Measurements from ENCODE around the gene RIMBP2.

DNA sequence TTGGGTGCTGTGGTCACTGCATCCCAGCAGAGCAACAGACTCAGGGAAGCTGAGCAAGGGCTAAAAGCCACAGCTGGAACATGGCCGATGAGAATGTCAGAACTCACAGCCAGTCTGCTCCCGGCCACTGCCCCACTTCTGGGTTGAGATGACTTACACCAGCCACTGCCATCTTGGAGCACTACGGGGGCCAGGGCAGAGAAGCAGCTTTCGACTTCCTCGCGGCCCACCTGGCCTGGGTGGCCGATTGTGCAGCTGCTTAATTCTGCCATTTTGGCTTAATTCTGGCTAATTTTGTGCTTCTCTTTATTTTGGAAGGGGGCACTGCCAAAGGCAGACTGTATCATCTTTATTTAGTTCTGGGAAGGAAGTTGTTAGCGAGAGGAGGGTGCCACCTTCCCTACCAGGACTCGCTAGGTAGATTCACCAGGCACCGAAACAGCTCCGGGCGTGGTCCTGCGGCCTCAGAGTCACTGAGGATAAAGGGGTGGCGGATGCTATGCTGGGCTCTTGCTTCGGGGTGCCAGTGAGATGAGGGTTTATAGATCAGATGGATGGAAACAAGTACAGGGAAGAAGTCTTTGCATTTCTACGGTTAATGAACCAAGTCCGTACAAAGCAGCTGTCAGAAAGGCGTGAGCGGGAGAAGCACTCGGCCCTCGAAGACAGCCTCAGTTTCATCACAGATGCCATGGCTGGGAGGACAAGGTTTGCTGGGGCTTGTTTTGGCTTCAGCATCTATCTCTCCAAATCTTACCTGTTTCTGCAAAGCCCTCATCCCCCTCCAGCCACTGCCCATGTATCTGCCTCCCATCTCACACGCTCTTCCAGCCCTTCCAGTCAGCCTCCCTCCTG is 230.6 kb downstream of the RIMBP2 start:
- TF ChIP-seq EP300 (IDR thresholded peaks at IDR 0.05) = no peak
- TF ChIP-seq POLR2A (IDR thresholded peaks at IDR 0.05) = no peak

All from tibial nerve (tissue), 3 donors.